HepG2 (cell line): ENCODE measurements around the gene DNAJA2. TPM values are rescaled to one million over a fixed set of nuclear protein-coding genes. Genes with fewer than 3 reads are reported as not detected.

ENCODE experiments used
- ATF7 ChIP-seq, 2 experiments: fragments of 450-650 bp in 1 of 2; sonication (generic) in 1 of 2; formaldehyde crosslinking in 1 of 2; IDR thresholded peaks; 2 replicates each; pipeline versions ENCODE4 v1.4.0 to v1.6.1; 2016 to 2020; ENCODE audit warnings: antibody characterized with exemption in 1 of 2, mild to moderate bottlenecking in 1 of 2, missing genetic modification reagents in 1 of 2
- BCL3 ChIP-seq: sonication (generic); formaldehyde crosslinking; IDR thresholded peaks from 2 replicates; pipeline ENCODE4 v1.5.1; 2020; ENCODE audit warnings: mild to moderate bottlenecking, missing genetic modification reagents, moderate library complexity
- BRF2 ChIP-seq: sonication (generic); formaldehyde crosslinking; IDR thresholded peaks from 2 replicates; pipeline ENCODE4 v1.8.1; 2022; ENCODE audit warnings: mild to moderate bottlenecking, missing genetic modification reagents
- EP300 ChIP-seq, 3 experiments: sonication (generic) in 1 of 3; formaldehyde crosslinking in 1 of 3; IDR thresholded peaks; 2 replicates each; pipeline versions ENCODE4 v1.5.1 to v1.6.1; 2011 to 2020; ENCODE audit warnings: low read depth in 2 of 3, low read length in 2 of 3, borderline replicate concordance in 1 of 3, improper control_type of control experiment in 1 of 3, mild to moderate bottlenecking in 1 of 3, missing genetic modification reagents in 1 of 3, moderate library complexity in 1 of 3
- FOXC1 ChIP-seq: sonication (generic); formaldehyde crosslinking; IDR thresholded peaks from 2 replicates; pipeline ENCODE4 v1.8.0; 2022; ENCODE audit warnings: mild to moderate bottlenecking, missing genetic modification reagents, borderline replicate concordance
- ISL2 ChIP-seq: sonication (generic); formaldehyde crosslinking; IDR thresholded peaks from 2 replicates; pipeline ENCODE4 v1.5.0; 2020; ENCODE audit warnings: missing genetic modification reagents
- RERE ChIP-seq: IDR thresholded peaks from 2 replicates; pipeline ENCODE4 v1.6.1; 2016; ENCODE audit warnings: low read depth, missing genetic modification reagents, missing compliant biosample characterization
- SMAD9 ChIP-seq: sonication (generic); formaldehyde crosslinking; IDR thresholded peaks from 2 replicates; pipeline ENCODE4 v1.5.1; 2020; ENCODE audit warnings: mild to moderate bottlenecking, missing genetic modification reagents
- SP5 ChIP-seq: IDR thresholded peaks from 2 replicates; pipeline ENCODE4 v1.6.1; 2016; ENCODE audit warnings: low read depth, borderline replicate concordance
- TFAP4 ChIP-seq: sonication (generic); IDR thresholded peaks from 2 replicates; pipeline ENCODE4 v1.6.1; 2016; ENCODE audit warnings: low read depth, borderline replicate concordance
- TSC22D2 ChIP-seq: sonication (generic); formaldehyde crosslinking; IDR thresholded peaks from 2 replicates; pipeline ENCODE4 v1.5.1; 2020; ENCODE audit warnings: missing genetic modification reagents, mild to moderate bottlenecking, borderline replicate concordance
- ZBTB1 ChIP-seq: sonication (generic); formaldehyde crosslinking; IDR thresholded peaks from 2 replicates; pipeline ENCODE4 v1.4.0; 2020; ENCODE audit warnings: missing genetic modification reagents, borderline replicate concordance
- ZBTB33 ChIP-seq: sonication (generic); formaldehyde crosslinking; IDR thresholded peaks from 2 replicates; pipeline ENCODE4 v1.4.0; 2020; ENCODE audit warnings: missing genetic modification reagents
- ZNF296 ChIP-seq: sonication (generic); formaldehyde crosslinking; conservative IDR thresholded peaks from 2 replicates; pipeline ENCODE4 v1.5.0; 2020; ENCODE audit warnings: mild to moderate bottlenecking, missing genetic modification reagents
- polyA plus RNA-seq, 8 experiments: library from polyadenylated mRNA; depleted of rRNA in 3 of 8; stranded (reverse) in 7 of 8; unstranded in 1 of 8; fragments of >200 nt; fragmentation: Illumina TruSeq in 4 of 8; extraction: Trizol in 4 of 8; gene quantifications; 2 replicates each; pipeline versions ENCODE4 v1.2.1 to v1.2.3, GENCODE V29; 2011 to 2016; ENCODE audit warnings: low read depth in 4 of 8, missing spikeins in 1 of 8, mixed read lengths in 1 of 8; ENCODE audit not compliant: insufficient read depth in 1 of 8
- total RNA-seq, 5 experiments: library from RNA; depleted of rRNA; stranded (reverse); fragments of >200 nt; fragmentation: Illumina TruSeq; extraction: Trizol; gene quantifications; 2 replicates each; pipeline ENCODE4 v1.2.3, GENCODE V29; 2016; ENCODE audit warnings: low read depth in 1 of 5

DNAJA2 gene
- total and polyA plus RNA-seq, 2 of the 13 experiments (the other 11 are each of a cell fraction or from before 2014, with no cell fraction given), result 25.4 to 176 TPM

- TF ChIP-seq BCL3 (CRISPR knock-in tag) (peak; percentile 40; the same call in 1 of the 2 replicates), ZBTB1 (no peak), ATF7 (IDR thresholded peaks at IDR 0.05) (peak; percentile 58; the same call in 1 of the 2 replicates), ATF7 (CRISPR knock-in tag; IDR thresholded peaks at IDR 0.05) (peak; percentile 85; the same call in 1 of the 2 replicates), FOXC1 (peak; percentile 87; the same call in 1 of the 2 replicates), ZBTB33 (peak; percentile 69; the same call in 1 of the 2 replicates), BRF2 (CRISPR knock-in tag) (0 out of 2 replicates have a peak, but pooled peaks have one; percentile 50), ISL2 (CRISPR knock-in tag) (peak; percentile 93), TSC22D2 (CRISPR knock-in tag) (no peak), SP5 (CRISPR knock-in tag) (peak; percentile 61; the same call in 1 of the 2 replicates), ZNF296 (CRISPR knock-in tag) (no peak), TFAP4 (peak; percentile 92), SMAD9 (CRISPR knock-in tag) (no peak), EP300 (IDR thresholded peaks at IDR 0.05; ENCODE audit: low read depth in 2 of 2, low read length in 2 of 2) (peak; percentile 64 to 67; a peak in 2 of 4 replicates), EP300 (CRISPR knock-in tag; IDR thresholded peaks at IDR 0.05; ENCODE audit: borderline replicate concordance) (peak; percentile 62; the same call in 1 of the 2 replicates), RERE (CRISPR knock-in tag) (peak; percentile 87)
Observed at GRCh38 chr16:46918905-46919792, 54.3 kb downstream of the DNAJA2 start (continued).
